ENCODE measurements around the gene IPO5.

The IPO5 gene

DNA sequence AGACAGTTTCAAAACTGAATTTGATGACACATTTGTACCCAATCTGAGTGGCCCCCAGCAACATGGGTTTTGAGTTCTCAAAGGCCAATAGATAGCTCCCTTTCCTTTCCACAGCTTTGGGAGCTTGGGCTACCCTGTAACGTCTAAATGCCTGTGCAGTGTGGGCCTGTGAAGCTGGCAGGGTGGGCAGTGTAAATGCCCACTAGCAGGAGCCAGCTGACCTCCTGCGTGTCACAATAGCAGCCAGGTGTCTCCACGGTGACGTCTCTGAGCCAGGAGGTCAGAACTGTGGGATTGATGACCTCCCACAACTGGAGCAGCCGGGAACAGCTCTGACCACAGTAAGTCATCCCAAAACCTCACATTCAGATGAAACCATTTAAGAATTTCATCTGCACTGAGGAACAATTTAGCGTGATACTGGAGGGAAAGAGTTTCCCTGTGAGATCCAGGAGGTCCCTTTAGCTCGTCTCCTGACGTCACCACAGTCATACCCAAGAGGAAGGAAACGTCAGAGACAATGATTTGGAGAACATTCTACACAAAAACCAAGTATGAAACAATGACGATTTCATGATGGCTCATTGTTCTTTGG, at the start of gene IPO5:
Gene IPO5 (plus strand): TSS at position 300 of the 595 bp plus-strand sequence. CDS start 23,022 bp downstream, outside the sequence.
- in situ Hi-C loops (cut with MboI; ENCODE audit: low sequenced_read_pairs): no loop called here

DNA sequence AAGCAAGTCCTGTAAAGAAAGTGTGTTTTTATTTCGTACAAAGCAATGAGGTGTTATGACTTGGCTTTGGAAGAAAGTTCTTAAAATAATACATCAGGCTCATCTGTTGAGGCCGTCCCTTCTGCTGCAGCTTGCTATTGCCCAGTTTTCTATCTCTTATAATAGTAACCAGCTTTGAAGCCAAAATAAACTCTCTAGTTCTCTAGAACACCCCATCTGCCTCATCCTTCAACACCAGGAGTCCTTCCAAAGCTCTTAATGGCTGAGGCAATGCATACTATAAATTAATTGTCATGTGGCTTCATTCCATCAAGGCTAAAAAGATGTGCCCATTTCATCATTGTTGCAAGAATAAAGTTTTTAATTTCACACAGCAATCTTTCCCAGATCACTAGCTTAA, 49.4 kb upstream of the IPO5 start:
- in situ Hi-C loops (cut with MboI; ENCODE audit: low sequenced_read_pairs): no loop called here

DNA sequence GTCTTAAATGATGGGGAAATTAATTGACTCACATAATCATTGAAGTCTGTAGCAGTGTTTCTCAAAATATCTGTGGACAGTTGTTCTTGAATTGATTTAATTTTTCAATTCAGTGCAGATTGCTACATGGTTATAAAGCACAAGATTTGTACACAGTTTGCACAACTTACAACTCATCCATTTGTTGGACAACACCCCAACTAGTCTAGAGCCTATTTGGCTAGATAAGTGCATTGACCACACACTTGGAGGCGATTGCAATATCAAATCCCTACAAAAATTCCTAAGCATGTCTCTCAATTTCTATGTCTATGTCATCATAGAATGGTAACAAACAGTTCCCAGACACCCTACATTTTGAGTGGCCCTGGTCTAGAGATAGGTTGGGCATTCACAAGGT, 48.0 kb upstream of the IPO5 start:
- in situ Hi-C loops (cut with MboI; ENCODE audit: low sequenced_read_pairs): no loop called here

DNA sequence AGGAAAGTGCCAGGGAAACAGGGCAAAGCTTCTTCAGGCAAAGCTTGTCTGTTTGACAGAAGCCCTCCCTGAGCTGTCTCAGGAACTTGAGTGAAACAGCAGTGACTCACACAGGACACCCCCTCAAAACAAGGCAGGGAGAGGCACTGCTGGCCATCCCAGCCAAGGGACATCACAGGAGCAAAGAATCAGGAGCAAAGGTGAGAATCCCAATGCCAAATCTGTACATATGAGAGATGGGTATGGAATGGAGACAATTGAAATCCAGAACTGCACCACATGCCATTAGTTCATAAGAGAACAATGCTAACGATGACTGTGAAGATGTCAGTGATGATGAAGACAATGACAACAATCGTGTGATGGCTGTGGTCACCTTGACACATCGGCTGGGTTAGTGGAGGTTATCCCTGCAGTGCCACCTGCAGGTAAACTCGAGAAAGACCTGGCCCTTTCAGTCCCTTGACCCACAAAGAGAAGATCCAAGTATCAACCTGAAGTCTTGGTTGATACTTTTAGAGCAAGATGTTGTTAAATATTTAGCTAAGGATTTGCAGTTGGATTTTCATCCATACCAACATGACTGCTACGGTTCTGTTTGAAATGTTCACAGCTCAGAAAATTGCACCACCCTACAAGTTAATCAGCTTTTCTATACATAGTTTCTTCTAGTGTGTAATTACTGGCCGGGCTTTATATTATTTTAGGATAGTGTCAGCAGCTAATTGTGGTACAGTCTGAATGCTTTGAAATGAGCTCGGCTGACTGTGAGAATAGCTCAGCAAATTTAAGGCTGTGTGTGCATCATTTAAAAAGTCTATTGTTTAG, 42.0 kb upstream of the IPO5 start:
- in situ Hi-C loops (cut with MboI; ENCODE audit: low sequenced_read_pairs): no loop called here

DNA sequence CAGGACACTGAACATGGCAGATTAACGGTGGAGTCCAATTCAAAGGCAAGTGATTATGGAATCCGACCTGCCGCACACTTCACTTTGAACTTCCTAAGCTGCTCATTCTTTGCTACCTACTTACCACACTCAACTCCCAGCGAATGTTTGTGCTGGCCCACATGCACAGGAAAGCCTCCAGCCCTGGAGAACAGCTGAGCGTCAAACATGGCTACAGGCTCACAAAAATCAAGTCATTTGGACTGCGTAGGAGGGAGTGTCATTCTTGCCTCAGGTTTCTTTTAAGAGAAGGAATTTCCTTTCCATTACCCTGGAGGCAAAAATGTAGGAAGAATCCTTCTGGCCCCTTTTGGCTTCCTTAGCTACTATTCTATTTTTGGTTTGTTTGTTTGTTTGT, 41.3 kb upstream of the IPO5 start:
- in situ Hi-C loops (cut with MboI; ENCODE audit: low sequenced_read_pairs): no loop called here

GRCh38 chr13:97913206-97913605, 40.3 kb upstream of the IPO5 start:
- in situ Hi-C loops (cut with MboI; ENCODE audit: low sequenced_read_pairs): no loop called here

DNA sequence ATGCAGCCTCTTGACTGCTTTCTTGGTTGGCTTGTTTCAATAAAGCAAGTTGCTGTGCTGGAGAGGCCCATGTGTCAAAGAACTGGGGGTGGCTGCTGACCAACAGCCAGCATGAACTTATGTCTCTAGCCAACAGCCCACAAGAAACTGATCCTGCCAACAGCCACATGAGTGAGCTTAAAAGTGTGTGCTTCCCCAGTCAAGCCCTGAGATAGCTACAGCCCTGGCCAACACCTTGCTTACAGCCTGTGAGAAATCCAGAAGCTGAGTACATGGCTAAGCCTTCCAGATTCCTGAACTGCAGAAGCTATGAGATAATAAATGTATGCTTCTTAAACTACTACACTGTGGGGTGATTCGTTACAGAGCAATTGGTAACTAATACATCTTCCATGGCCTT, 38.9 kb upstream of the IPO5 start:
- in situ Hi-C loops (cut with MboI; ENCODE audit: low sequenced_read_pairs): no loop called here

DNA sequence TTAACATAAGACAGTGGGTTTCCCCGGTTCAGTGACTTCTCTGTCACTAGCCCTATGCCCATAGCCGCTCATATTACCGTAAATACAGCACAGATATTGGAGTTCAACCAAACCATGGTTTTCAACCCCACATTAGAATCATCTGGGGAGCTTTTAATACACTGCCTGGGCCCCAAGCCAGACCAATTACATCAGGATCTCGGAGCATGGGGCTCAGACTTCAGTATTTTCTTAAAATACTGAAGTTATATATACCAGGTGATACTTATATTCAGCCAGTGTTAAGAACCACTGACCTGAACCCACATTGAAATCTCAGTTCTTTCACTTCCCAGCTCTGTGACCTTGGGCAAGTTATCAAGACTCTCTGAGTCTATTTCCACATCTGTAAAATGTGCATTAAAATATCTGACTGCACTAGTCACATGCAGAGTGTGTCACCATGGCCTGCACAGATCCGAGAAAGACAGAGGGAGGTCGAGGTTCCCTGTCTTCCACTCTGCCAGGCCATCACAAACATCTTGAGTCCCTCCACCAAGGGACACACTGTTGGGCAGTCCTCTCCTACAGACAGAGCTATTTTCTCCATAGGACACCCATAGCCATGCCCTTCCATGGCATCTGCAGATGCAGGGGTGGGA, 32.2 kb upstream of the IPO5 start:
- in situ Hi-C loops (cut with MboI; ENCODE audit: low sequenced_read_pairs): no loop called here

DNA sequence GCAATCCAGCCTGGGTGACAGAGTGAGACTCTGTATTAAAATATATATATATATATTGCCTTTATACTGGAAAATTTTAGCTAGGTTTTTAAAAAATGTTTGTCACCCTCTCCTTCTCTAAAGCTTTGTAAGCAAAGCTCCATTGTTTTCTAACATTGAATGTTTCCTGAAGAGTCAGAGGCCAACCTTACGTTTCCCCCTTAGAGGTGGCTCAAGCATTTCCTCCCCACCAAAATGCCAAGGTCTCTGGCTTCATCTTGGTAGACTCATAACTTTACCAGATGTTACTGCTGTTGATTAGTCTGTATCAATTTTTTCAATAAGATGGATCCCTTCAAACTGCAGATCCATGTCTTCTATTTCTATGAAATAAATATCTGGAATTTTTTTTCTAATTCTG, 25.2 kb upstream of the IPO5 start:
- in situ Hi-C loops (cut with MboI; ENCODE audit: low sequenced_read_pairs): no loop called here

- in situ Hi-C loops (cut with MboI; ENCODE audit: low sequenced_read_pairs): no loop called here
Measured at GRCh38 chr13:97932036-97932435, 21.4 kb upstream of the IPO5 start.

DNA sequence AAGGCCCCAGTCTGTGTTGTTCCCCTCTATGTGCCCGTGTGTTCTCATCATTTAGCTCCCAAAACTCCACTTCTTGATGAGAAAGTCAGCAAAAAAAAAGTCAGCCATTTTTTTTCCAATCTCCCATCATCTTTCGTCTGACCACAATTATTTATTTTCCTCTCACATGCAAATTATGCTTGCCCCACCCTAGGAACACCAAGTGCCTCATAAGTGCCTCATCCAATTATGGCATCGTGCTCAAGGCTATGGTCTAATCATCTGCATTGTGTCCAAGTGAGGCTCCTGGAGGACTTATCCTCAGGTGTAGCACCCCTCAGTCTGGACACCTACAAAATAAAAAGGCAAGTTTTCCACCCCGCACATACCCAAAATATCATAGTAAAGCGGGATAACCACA, 20.8 kb upstream of the IPO5 start:
- in situ Hi-C loops (cut with MboI; ENCODE audit: low sequenced_read_pairs): no loop called here

DNA sequence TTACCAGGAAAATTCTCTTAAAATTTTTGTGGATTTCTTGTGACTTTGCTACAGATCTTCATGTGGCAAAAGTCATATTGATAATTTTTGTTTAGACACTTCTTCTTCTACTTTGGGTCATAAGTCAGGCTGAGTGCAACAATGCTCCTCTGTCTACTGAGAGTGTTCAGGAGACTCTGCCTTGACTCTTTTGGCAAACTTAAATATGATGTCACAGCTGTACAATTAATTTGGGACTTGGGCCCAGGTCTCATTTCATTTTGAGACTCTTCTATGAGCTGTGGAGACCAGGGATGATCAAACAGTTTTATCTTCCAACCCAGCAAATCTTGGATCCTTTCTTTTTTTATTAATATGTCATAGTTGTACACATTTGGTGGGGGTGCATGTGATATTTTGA, 19.7 kb upstream of the IPO5 start:
- in situ Hi-C loops (cut with MboI; ENCODE audit: low sequenced_read_pairs): no loop called here

DNA sequence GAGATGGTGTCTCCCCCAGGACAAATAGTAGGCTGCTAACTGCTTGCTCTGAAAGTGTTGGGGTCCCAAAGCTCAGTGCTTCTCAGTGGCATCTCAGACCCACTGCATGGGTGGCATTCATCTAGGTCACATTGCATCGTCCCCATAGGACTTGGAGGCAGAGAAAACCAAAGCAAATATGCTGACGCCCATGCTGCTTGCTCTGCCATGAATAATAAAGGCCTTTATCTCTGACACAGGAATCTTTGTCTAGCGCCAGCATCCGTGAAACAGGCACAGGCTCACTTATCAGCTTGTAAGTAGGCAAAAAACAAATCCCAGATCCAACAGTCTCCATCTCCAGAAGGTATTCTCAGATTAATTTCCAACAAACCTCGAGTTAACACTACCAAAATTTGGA, 18.9 kb upstream of the IPO5 start:
- in situ Hi-C loops (cut with MboI; ENCODE audit: low sequenced_read_pairs): no loop called here

- in situ Hi-C loops (cut with MboI; ENCODE audit: low sequenced_read_pairs): no loop called here
Measured at GRCh38 chr13:97935071-97935470, 18.4 kb upstream of the IPO5 start.

DNA sequence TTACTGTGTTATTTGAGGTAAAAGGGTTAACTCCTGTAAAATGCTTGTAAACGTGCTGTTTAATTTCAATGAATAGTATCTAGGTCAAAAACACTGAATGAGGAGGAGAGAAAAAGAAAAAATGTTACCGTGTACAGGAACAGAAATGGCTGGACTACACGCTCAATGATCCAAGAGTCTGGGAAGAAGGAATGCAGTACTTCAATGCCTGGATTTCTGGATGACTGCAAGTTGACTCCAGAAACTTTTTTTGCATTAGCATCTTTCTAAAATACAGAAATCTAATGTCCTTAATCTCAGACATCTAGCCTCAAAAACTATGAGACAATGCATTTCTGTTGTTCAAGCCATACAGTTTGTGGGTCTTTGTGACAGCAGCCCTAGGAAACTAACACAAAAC, 17.4 kb upstream of the IPO5 start:
- in situ Hi-C loops (cut with MboI; ENCODE audit: low sequenced_read_pairs): no loop called here

- in situ Hi-C loops (cut with MboI; ENCODE audit: low sequenced_read_pairs): no loop called here
Measured at GRCh38 chr13:97938706-97939475, 14.6 kb upstream of the IPO5 start.

DNA sequence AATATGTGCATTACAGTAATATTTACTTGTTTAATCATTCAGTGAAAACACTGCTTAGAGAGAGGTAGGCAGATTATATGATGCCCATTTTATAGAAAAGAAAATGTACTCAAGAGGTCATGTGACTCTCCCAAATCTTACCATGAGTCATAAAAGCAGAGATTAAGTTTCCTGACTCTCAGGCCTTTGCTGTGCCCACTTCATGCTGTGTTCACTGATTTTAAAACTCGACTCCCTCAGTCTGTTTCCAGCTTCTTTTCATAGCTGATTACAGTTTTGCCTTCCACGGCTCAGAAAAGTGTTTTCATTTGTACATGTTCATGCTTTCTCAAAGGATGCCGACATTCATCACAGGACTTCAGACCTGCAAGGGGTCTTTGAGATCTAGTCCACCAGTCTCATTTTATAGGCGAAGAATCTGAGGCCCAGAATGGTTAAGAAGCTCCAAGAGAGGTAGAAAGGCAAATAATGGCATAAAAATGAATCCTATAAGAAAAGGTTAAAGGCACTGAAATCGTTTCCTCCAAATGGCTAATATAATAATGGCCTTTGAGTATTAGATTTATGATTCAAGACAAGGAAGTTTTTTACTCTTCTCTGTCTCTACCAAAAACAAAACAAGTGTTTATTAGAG, 9.0 kb upstream of the IPO5 start:
- in situ Hi-C loops (cut with MboI; ENCODE audit: low sequenced_read_pairs): no loop called here

- in situ Hi-C loops (cut with MboI; ENCODE audit: low sequenced_read_pairs): no loop called here
Measured at GRCh38 chr13:97945342-97945741, 8.1 kb upstream of the IPO5 start.

DNA sequence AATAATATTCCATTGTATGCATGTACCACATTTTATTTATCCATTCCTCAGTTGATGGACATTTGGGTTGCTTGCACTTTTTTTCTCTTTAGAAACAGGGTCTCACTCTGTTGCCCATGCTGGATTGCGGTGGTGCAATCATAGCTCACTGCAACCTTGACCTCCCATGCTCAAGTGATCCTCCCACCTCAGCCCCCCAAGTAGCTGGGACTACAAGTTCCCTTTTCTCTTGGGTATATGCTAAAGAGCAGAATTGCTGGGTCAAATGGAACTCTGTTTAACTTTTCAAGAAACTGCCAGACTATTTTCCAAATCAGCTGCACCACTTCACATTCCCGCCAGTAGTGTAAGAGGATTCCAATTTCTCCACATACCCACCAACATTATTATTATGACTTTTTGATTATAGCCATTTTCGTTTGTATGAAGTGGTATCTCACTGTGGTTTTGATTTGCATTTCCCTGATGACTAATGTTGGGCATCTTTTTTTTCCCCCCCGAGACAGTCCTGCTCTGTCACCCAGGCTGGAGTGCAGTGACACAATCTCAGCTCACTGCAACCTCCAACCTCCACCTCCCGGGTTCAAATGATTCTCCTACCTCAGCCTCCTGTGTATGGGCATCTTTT, 7.6 kb upstream of the IPO5 start:
- in situ Hi-C loops (cut with MboI; ENCODE audit: low sequenced_read_pairs): no loop called here

DNA sequence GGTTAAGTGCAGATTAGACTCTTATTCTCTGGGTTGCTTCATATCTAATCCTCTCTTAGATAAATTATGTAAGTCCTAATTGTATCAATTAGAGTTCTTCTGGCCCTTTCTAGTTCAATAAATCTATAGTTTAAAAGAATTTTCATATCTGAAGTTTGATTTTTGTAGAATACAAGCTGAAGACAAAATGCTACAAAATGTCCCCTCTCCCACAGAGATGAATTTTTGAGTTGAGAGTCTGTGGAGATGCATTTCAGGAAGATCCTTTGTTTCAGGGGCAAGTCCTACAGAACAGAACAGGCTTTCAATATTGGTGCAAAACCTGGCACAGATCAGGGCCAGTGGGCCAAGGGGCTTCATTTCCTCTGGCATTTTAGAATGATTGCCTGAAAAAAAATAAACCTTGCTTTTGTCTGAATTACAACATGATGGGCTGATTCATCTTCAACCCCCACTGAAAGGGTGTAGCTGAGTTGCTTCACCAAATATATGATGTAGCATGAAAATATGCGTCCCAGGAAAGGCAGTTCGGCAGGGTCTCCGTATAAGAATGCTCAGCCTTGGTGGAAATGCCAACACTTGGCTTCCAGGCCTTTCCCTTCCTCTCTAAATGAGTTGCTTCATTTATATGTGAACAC, 6.4 kb upstream of the IPO5 start:
- in situ Hi-C loops (cut with MboI; ENCODE audit: low sequenced_read_pairs): no loop called here

All from HL-60/S4 treated with retinoic acid at 250 ng/mL for 4 days and 3 days (cell line).